Loucy (cell line): Measurements from ENCODE around the gene SIDT2.

Source experiments
- H2AFZ ChIP-seq: fragments of 200-600 bp; sonication (generic); 2 replicates; pipeline ENCODE4 v1.6.0; 2016; ENCODE audit warnings: antibody characterized with exemption, mild to moderate bottlenecking, low read length, moderate library complexity
- H3F3A ChIP-seq: fragments of 200-600 bp; 2 replicates; pipeline ENCODE4 v1.6.0; 2016; ENCODE audit warnings: antibody characterized with exemption, low read depth, mild to moderate bottlenecking
- H3K27me3 ChIP-seq: fragments of 200-600 bp; sonication (generic); 2 replicates; pipeline ENCODE4 v1.6.1; 2014; ENCODE audit warnings: low read length, mild to moderate bottlenecking; ENCODE audit not compliant: insufficient read depth, poor library complexity, severe bottlenecking
- H3K36me3 ChIP-seq: fragments of 200-600 bp; sonication (generic); 2 replicates; pipeline ENCODE4 v1.6.1; 2016; ENCODE audit warnings: low read length; ENCODE audit not compliant: insufficient read depth
- H3K4me1 ChIP-seq: fragments of 200-600 bp; sonication (generic); 2 replicates; pipeline ENCODE4 v1.5.1; 2014; ENCODE audit warnings: low read length, mild to moderate bottlenecking; ENCODE audit not compliant: insufficient read depth, poor library complexity, severe bottlenecking
- H3K4me2 ChIP-seq: fragments of 200-600 bp; sonication (generic); 2 replicates; pipeline ENCODE4 v1.6.0; 2014; ENCODE audit warnings: antibody characterized with exemption, low read length, low read depth, mild to moderate bottlenecking; ENCODE audit not compliant: poor library complexity, severe bottlenecking
- H3K4me3 ChIP-seq: fragments of 200-600 bp; sonication (generic); 2 replicates; pipeline ENCODE4 v1.5.1; 2014; ENCODE audit warnings: low read length, mild to moderate bottlenecking, mixed read lengths; ENCODE audit not compliant: poor library complexity, severe bottlenecking
- H3K79me2 ChIP-seq: fragments of 200-600 bp; sonication (generic); 2 replicates; pipeline ENCODE4 v1.6.1; 2014; ENCODE audit warnings: low read length; ENCODE audit not compliant: insufficient read depth
- H3K9ac ChIP-seq: fragments of 200-600 bp; sonication (generic); 2 replicates; pipeline ENCODE4 v1.6.0; 2014; ENCODE audit warnings: mild to moderate bottlenecking, low read depth, low read length, moderate library complexity; ENCODE audit not compliant: poor library complexity, severe bottlenecking
- H3K9me2 ChIP-seq: fragments of 200-600 bp; sonication (generic); replicated peaks from 2 replicates; pipeline ENCODE4 v1.6.1; 2016; ENCODE audit warnings: low read depth, low read length, mixed read lengths
- H3K9me3 ChIP-seq: fragments of 200-600 bp; sonication (generic); 2 replicates; pipeline ENCODE4 v1.6.1; 2014; ENCODE audit warnings: mild to moderate bottlenecking, antibody characterized with exemption, low read length, low read depth; ENCODE audit not compliant: insufficient read depth
- H4K20me1 ChIP-seq: fragments of 200-600 bp; sonication (generic); 2 replicates; pipeline ENCODE4 v1.6.0; 2014; ENCODE audit warnings: antibody characterized with exemption, low read length, mild to moderate bottlenecking; ENCODE audit not compliant: insufficient read depth, poor library complexity, severe bottlenecking
- CTCF ChIP-seq: fragments of 200-600 bp; sonication (generic); conservative IDR thresholded peaks from 2 replicates; pipeline ENCODE4 v1.5.1; 2014; ENCODE audit warnings: mild to moderate bottlenecking, antibody characterized with exemption, low read length
- EZH2phosphoT487 ChIP-seq: fragments of 200-600 bp; IDR thresholded peaks from 2 replicates; pipeline ENCODE4 v1.6.1; 2018; ENCODE audit warnings: antibody characterized with exemption, mild to moderate bottlenecking, moderate library complexity, borderline replicate concordance

SIDT2 gene

GRCh38 chr11:117188620-117189081 is 10.1 kb downstream of the SIDT2 start:
- no peaks in the 10 kb centered on the region for H4K20me1 ChIP-seq
- no peaks in the 10 kb centered on the region for H3F3A ChIP-seq
- no peaks in the 10 kb centered on the region for H3K79me2 ChIP-seq
- no peak overlapping the region for H2AFZ ChIP-seq
- H3K9me3 ChIP-seq = no peaks in the 10 kb centered on the region
- no peak overlapping the region for H3K4me3 ChIP-seq
- no peaks in the 10 kb centered on the region for H3K27me3 ChIP-seq
- H3K4me2 ChIP-seq = no peak overlapping the region
- H3K9me2 ChIP-seq = no peaks in the 10 kb centered on the region
- H3K36me3 ChIP-seq = no peaks in the 10 kb centered on the region; the same call in 1 of the 2 replicates
- H3K9ac ChIP-seq = no peak overlapping the region
- TF ChIP-seq CTCF (no peak), EZH2phosphoT487 (no peak)
- no peaks in the 10 kb centered on the region for H3K4me1 ChIP-seq

GRCh38 chr11:117189191-117189940 is 10.8 kb downstream of the SIDT2 start:
- Histone ChIP-seq H3K9me3 (no peaks in the 10 kb centered on the region), H3K79me2 (no peaks in the 10 kb centered on the region), H3K9me2 (no peaks in the 10 kb centered on the region), H3K27me3 (no peaks in the 10 kb centered on the region), H3K4me2 (no peak overlapping the region), H3K4me3 (no peak overlapping the region), H3K36me3 (no peaks in the 10 kb centered on the region; the same call in 1 of the 2 replicates), H2AFZ (no peak overlapping the region), H3K4me1 (no peaks in the 10 kb centered on the region), H3F3A (no peaks in the 10 kb centered on the region), H3K9ac (no peak overlapping the region), H4K20me1 (no peaks in the 10 kb centered on the region)
- TF ChIP-seq EZH2phosphoT487 = no peak
- no peak for TF ChIP-seq CTCF

- no peaks in the 10 kb centered on the region for H3K9me3 ChIP-seq
- no peak overlapping the region for H3K9ac ChIP-seq
- no peaks in the 10 kb centered on the region for H3K27me3 ChIP-seq
- no peak for TF ChIP-seq CTCF
- no peak for TF ChIP-seq EZH2phosphoT487
- H4K20me1 ChIP-seq = no peaks in the 10 kb centered on the region
- no peaks in the 10 kb centered on the region for H3K79me2 ChIP-seq
- H3K4me1 ChIP-seq = no peaks in the 10 kb centered on the region
- H3K4me2 ChIP-seq = no peak overlapping the region
- no peak overlapping the region for H3K4me3 ChIP-seq
- H3K36me3 ChIP-seq = no peaks in the 10 kb centered on the region; the same call in 1 of the 2 replicates
- no peaks in the 10 kb centered on the region for H3K9me2 ChIP-seq
- no peaks in the 10 kb centered on the region for H3F3A ChIP-seq
- H2AFZ ChIP-seq = no peak overlapping the region
These were observed 11.5 kb downstream of the SIDT2 start for GRCh38 chr11:117189941-117190544.
